Lower lobe of right lung (tissue), 2 donors: ENCODE results near the gene TCP11L2. TPM values are rescaled to one million over a fixed set of nuclear protein-coding genes. Genes with fewer than 3 reads are reported as not detected.
"Not testable (repeated sequence)": the region's sequence is repeated elsewhere in the genome, so short reads cannot be mapped to it uniquely, and the experiment has no call there.

Experiments
- ATAC-seq, 2 donors: fragments of 200-7000 bp; cut with Tn5 transposase; one replicate each; pipeline ENCODE4 v1.9.1; 2020 to 2022; ENCODE audit warnings: mild to moderate bottlenecking in 2 of 2, moderate library complexity in 2 of 2
- DNase-seq: peaks from one replicate; pipeline ENCODE4 v3.0.0-alpha.2; 2020
- H3K27ac ChIP-seq: fragments of 200-600 bp; one replicate; pipeline ENCODE4 v1.8.0; 2022
- H3K27me3 ChIP-seq: fragments of 200-600 bp; one replicate; pipeline ENCODE4 v1.8.0; 2022; ENCODE audit warnings: low read depth
- H3K36me3 ChIP-seq: fragments of 200-600 bp; one replicate; pipeline ENCODE4 v1.8.0; 2022; ENCODE audit warnings: mild to moderate bottlenecking
- H3K4me1 ChIP-seq: fragments of 200-600 bp; one replicate; pipeline ENCODE4 v1.8.0; 2022
- H3K4me3 ChIP-seq: fragments of 200-600 bp; one replicate; pipeline ENCODE4 v1.8.0; 2022; ENCODE audit warnings: mild to moderate bottlenecking
- H3K9me3 ChIP-seq: fragments of 200-600 bp; one replicate; pipeline ENCODE4 v1.8.0; 2022
- intact Hi-C: fragments of 100-400 bp; cut with DNase I; formaldehyde crosslinking; loops from one replicate; pipeline ENCODE4 v1.11.0; 2022
- total RNA-seq: library from RNA; stranded (reverse); fragmentation: NEBNext Ultra II Directional; extraction: Animal tissue kit (Norgen Biotek cat#: 25700); gene quantifications from one replicate; pipeline ENCODE4 v1.2.1, GENCODE V29; 2021
- TF ChIP-seq, protein P1 (sequence below): fragments of 200-600 bp; IDR thresholded peaks from one replicate; pipeline ENCODE4 v1.8.0; 2022; ENCODE audit warnings: antibody characterized with exemption, mild to moderate bottlenecking
- donor health status: DM: no; HTN: yes; CAD: no; lungs with severe emphysema.

TCP11L2 gene
- total RNA-seq, 1 donor from 2014 or later: 56.1 TPM

DNA sequence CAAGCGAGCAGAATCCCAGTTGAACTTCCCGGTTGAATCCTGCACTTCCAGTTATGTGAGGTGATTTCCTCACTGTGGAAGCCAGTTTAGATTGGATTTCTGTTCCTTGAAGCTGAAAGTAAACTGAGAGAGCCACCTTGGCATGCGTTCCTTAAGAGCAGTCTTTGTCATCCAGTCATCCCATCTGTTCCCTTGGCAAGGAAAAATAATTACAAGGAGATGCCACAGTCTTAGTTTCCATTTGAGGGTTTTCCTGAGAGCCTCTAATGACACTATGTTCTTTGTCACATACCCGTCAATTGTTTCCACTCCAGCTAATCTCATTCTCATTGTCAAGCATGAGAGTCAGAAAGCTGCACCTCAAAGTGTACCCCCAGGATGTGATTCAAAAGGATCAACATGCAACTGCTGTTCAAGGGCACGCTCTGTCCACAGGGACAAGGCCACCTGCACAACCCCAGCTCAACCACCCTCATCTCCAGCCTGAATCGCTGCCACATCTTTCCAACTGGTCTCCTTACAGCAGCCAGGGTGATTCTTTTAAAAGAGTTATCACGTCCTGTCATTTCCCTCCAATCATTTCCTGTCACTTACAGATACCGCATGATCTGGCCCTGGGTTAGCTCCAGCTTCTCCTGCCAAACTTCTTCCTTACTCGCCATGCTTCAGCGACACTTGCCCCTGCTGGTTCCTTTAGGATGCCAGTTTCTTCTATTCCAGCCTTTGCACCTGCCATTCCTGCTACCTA is 18.0 kb upstream of the TCP11L2 start:
- Histone ChIP-seq H3K4me3 (no peak overlapping the region), H3K27me3 (no peaks in the 10 kb centered on the region), H3K27ac (no peak overlapping the region), H3K4me1 (no peaks in the 10 kb centered on the region), H3K36me3 (no peaks in the 10 kb centered on the region), H3K9me3 (no peaks in the 10 kb centered on the region)
- intact Hi-C loops: loop anchor here (5.0 kb wide), 1 partner anchor 57 kb away; no protein-coding TSS in a partner anchor
- ATAC-seq: no peak
- TF ChIP-seq, protein P1, sequence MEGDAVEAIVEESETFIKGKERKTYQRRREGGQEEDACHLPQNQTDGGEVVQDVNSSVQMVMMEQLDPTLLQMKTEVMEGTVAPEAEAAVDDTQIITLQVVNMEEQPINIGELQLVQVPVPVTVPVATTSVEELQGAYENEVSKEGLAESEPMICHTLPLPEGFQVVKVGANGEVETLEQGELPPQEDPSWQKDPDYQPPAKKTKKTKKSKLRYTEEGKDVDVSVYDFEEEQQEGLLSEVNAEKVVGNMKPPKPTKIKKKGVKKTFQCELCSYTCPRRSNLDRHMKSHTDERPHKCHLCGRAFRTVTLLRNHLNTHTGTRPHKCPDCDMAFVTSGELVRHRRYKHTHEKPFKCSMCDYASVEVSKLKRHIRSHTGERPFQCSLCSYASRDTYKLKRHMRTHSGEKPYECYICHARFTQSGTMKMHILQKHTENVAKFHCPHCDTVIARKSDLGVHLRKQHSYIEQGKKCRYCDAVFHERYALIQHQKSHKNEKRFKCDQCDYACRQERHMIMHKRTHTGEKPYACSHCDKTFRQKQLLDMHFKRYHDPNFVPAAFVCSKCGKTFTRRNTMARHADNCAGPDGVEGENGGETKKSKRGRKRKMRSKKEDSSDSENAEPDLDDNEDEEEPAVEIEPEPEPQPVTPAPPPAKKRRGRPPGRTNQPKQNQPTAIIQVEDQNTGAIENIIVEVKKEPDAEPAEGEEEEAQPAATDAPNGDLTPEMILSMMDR: no peak
- no peak for DNase-seq

DNA sequence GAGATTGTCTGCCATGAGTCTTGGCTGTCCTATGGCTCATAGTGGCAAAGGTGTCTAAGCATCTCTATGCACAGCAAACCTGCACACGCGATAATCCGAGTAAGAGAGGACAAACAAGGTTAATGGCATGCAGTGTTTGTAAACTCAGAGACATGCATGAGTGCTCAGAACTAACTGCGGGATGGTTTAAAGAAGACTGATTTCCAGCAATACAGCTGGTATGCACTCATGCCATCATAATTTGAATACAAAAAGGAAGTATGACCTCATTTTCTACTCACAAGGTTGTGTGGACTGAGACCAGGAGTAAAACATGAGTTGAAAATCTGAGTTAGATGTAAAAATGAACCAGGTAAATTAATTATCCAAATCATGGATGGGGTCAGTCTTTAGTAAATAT is 16.6 kb upstream of the TCP11L2 start:
- intact Hi-C loops: no loop called here

DNA sequence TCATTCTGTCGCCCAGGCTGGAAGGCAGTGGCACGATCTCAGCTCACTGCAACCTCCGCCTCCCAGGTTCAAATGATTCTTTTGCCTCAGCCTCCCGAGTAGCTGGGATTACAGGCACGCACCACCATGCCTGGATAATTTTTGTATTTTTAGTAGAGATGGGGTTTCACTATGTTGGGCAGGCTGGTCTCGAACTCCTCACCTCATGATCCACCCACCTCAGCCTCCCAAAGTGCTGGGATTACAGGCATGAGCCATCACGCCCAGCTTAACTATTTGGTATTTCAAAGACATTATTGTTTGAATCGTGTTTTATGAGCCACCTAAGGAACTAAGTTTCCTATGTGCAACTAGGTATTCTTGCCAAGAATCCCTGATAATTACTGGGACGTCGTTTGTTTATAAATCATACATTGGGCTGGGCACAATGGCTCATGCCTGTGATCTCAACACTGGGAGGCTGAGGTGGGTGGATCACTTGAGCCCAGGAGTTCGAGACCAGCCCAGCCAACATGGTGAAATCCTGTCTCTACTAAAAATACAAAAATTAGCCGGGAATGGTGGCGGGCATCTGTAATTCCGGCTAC is 15.9 kb upstream of the TCP11L2 start:
- H3K36me3 ChIP-seq, DNase-seq, H3K9me3 ChIP-seq, H3K27me3 ChIP-seq, H3K27ac ChIP-seq, H3K4me3 ChIP-seq, H3K4me1 ChIP-seq, intact Hi-C loops, ATAC-seq: not testable (repeated sequence)

More for the DNA sequence above, 16.6 kb upstream of the TCP11L2 start:
- TF ChIP-seq, protein P1: no peak
- H3K4me1 ChIP-seq: no peaks in the 10 kb centered on the region
- no peaks in the 10 kb centered on the region for H3K27me3 ChIP-seq
- H3K9me3 ChIP-seq: no peaks in the 10 kb centered on the region
- DNase-seq (no peak), ATAC-seq (no peak)
- no peak overlapping the region for H3K4me3 ChIP-seq
- no peaks in the 10 kb centered on the region for H3K36me3 ChIP-seq
- no peak overlapping the region for H3K27ac ChIP-seq

DNA sequence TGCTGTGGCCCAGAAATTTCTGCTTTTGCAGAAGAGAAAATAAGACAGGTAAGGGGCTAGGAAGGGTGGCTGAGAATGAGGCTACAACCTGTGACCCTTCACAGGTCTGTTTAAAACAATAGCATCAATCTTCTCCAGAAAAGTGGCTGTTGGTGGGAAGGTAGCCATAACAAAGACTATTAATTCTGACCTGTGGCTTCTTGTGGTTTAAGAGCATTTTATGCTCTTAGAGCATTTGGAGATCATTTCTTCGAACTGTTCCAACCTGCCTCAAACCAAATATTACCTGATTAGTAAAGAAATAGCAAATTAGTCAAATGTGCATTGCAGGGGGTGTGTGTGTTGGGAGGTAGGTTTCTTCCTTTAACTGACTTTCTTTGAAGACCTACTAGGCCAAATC is 15.2 kb upstream of the TCP11L2 start:
- Histone ChIP-seq H3K4me1 (no peaks in the 10 kb centered on the region), H3K36me3 (no peaks in the 10 kb centered on the region), H3K27ac (no peak overlapping the region), H3K4me3 (no peak overlapping the region), H3K9me3 (no peaks in the 10 kb centered on the region), H3K27me3 (no peaks in the 10 kb centered on the region)
- intact Hi-C loops: no loop called here
- ATAC-seq: no peak
- no peak for DNase-seq
- TF ChIP-seq, protein P1: no peak

DNA sequence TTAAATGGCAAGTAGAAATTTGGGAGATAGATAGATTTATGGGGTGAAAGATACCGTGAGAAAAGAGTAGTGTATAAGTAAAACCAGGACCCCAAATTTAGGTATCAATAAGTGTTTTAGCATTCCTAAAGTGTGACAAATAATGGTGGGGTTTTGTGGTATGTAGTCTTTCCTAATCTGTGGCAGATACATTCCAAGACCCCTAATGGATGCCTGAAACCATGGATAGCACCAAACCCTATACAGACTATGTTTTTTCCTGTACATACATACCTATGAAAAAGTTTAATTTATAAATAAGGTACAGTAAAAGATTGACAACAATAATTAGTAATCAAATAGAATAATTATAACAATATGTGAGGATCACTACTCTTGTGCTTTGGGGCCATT is 14.4 kb upstream of the TCP11L2 start:
- intact Hi-C loops: no loop called here
- TF ChIP-seq, protein P1: no peak
- Histone ChIP-seq H3K9me3 (no peaks in the 10 kb centered on the region), H3K27ac (no peak overlapping the region), H3K36me3 (no peaks in the 10 kb centered on the region), H3K4me1 (no peaks in the 10 kb centered on the region), H3K4me3 (no peak overlapping the region), H3K27me3 (no peaks in the 10 kb centered on the region)
- DNase-seq: no peak
- ATAC-seq: no peak

DNA sequence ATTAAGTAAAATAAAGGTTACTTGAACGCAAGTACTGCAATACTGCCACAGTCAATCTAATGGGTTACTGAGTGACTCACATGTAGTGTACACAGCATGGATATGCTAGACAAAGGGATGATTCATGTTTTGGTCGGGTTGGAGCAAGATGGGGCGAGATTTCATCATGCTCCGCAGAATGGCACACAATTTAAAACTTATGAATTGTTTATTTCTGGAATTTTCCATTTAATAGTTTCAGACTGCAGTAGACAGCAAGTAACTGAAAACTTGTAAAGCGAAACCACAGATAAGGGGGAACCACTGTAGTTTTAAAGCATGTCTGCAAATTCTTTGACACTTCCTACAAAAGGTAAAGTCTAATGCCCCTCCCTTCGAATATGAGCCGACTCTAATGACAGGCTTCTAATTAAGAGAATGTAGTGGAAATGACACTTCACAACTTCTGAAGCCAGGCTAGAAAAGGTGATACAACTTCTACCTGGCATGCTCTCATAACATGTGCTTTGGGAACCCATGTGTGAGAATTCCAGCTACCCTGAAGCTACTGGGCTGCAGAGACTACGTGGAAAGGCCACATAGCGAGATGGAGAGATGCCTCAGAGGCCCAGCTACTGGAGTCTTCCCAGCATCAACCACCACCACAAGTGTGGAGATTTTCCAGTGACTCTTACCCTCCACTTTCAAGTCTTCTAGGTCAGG is 13.9 kb upstream of the TCP11L2 start:
- H3K27me3 ChIP-seq: no peaks in the 10 kb centered on the region
- ATAC-seq: peak in 1 of 2 donors; percentile 50
- no peak for DNase-seq
- no peaks in the 10 kb centered on the region for H3K4me1 ChIP-seq
- no peak overlapping the region for H3K4me3 ChIP-seq
- H3K27ac ChIP-seq: no peak overlapping the region
- intact Hi-C loops: no loop called here
- TF ChIP-seq, protein P1: no peak
- no peaks in the 10 kb centered on the region for H3K9me3 ChIP-seq
- H3K36me3 ChIP-seq: no peaks in the 10 kb centered on the region
